GM18909 (cell line): ENCODE measurements around the gene KCNT2.

Source experiments
- ATAC-seq: cut with Tn5 transposase; IDR thresholded peaks from one replicate; pipeline ENCODE4 v1.9.1; 2021; ENCODE audit warnings: mild to moderate bottlenecking; ENCODE audit not compliant: unreplicated experiment, poor library complexity

KCNT2 gene

GRCh38 chr1:196366817-196367495 is 241.3 kb downstream of the KCNT2 start:
- ATAC-seq = no peak

DNA sequence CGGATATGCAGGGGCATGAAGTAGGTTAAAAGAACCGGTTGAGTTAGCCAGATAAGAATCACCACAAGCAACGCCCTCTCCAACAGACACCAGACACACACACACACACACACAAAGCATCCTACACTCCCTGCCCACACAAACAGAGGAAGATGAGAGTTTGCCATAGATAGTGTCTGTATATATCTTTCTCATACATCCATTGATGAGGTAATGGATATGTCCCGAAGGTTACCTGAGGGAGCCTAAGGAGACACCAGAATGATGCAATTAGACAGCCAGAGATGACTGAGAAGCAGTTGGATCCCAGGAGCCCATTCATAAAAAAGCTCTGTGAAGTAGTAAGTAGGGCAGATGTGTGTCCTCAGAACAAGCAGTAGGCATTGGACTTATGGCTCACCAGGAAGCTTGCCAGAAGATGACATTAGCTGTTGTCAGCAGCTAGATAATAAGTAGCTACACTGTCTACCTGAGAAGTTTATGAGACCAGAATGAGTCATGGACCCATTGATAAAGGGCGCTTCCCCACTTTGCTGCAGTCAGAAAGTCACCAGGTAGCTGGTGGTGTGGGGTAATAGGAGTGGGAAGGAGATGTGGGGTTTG is 247.0 kb downstream of the KCNT2 start:
- ATAC-seq = no peak

DNA sequence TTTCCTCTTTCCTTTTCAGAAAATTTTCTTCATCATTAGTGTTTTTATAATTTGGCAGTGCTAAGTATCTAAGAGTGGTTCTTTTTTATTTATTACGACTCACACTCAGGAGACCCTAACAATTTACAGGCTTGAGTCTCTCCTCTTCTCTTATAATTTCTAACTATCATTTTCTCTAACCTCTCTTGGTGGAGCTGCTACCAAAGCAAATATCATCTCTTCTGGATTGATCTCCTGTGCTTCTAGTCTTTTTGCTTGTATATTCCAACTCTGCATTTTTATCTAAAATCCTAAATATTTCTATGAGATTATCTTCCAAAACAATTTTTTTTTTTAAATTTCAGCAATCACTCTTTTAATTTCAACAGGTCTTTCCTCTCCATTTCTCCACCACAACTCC is 250.3 kb downstream of the KCNT2 start:
- ATAC-seq = no peak

- no peak for ATAC-seq
Measured at GRCh38 chr1:196355206-196355786, 252.9 kb downstream of the KCNT2 start.

DNA sequence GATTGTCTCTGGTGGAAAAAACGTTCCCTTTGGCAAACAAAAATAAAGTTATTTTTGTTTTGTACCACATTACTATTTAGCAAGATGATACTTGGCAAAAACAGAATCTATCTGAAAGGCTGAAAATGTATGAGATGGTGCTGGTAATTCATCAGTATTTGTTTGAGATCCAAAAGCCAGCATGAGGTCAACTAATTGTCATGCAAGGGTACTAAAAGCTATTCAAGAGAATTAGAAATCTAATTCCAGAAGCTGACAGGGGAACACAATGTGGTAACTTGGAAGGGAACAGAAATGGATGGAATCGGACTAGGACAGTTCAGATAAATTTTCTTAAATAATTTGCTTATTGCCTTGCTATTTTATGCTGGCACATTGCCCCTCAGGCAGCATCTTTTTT is 263.8 kb downstream of the KCNT2 start:
- no peak for ATAC-seq

- no peak for ATAC-seq
Measured at GRCh38 chr1:196324345-196324744, 283.9 kb downstream of the KCNT2 start.

DNA sequence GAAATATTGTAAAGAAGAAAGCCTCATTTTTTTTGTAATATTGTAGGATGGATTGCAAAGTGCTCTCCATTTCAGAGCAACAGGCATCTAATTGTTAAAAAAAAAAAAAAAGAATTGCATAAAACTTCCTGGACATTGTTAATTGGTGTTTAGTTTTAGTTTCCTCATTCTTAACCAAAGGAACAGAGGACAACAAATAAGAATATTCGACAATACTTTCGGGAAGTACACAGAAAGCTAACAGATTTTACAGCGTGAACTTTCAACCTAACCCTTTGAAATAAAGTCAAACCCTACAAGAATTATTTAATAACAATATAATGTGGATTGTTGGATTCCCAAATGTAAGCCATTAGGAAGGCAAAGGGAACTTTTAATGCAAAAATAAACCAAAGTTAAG is 284.4 kb downstream of the KCNT2 start:
- no peak for ATAC-seq

- no peak for ATAC-seq
Measured at GRCh38 chr1:196319301-196319700, 288.9 kb downstream of the KCNT2 start.

DNA sequence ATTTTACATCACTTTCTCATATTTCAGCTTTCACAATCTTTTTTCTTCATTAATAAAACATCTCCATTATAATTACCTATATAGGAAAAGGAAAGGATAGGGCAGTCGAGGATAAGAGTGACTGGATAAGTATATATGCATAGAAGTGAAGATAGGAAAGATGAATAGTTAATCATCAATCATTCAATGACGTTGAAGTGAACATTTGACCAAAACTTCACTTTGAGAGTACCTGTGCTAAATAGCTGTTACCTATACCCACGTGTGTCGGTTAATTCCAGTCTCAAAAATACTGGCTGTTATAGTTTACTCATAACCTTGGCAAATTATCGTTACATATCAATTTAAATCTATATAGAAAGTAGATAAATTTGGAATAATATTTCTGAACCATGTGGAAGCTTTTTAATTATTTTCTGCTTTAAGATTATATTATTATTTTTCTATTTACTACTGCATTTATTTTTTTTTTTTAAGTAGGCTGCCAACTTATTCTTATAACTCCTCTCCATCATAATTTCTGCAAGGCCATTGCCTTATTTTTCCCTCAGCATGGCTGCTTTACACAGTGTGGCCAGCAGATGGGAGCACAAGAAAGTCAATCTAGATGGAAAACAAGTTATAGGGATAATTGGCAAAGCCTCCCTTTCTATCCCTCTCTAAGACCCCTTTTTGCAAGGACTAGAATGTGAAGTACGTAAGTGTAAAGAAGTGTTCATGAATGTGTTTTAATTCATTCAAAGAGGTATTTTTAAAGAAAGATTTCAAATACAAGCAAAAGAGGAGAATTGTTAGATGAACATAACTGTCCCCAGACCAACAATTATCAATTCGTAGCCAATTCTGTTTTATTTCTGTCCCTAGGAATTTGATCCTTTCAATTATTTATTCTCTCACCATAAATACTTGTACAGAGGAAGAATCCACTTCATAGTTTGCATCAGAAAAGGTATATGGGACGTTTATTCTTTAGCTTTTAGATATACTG is 290.4 kb downstream of the KCNT2 start:
- no peak for ATAC-seq

- ATAC-seq = no peak
Measured at GRCh38 chr1:196312739-196313138, 295.5 kb downstream of the KCNT2 start.

DNA sequence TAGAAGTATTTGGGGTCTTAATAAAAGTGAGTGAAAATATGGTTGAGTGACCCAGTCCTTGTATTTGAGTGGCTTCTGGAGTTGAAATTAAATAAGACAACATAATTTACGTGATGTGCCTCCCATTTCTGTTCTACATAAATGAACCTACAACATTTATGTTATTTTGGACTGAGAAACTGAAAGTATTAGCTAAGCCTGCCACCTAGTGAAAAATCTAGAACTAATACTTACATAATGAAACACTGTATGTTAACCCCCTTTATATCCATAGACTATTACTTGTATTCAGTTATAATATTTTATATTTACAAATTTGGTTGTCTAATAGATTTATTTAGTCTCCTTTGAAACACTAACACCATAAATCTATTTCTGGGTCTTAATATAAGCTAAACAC is 298.9 kb downstream of the KCNT2 start:
- peak; percentile 59 for ATAC-seq

DNA sequence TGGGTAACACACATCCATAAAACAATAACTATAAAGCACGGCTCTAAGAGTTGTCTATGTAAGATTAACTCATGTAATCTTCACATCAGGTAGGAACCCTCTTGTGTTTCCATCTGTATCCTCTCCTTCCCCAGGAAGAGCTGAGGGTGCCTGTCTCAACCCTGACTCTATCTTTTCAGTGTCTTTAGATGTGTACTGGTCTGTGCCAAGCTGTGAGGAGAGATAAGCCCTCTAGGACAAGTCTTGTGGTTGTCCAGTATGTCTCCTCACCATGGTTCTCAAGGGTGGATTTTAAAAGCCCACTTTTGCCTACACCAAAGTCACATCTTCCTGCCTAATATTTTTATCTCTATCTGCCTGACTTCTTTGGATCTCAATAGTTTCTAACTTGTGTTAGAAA is 300.1 kb downstream of the KCNT2 start:
- no peak for ATAC-seq

- no peak for ATAC-seq
Measured at GRCh38 chr1:196306421-196306820, 301.8 kb downstream of the KCNT2 start.

DNA sequence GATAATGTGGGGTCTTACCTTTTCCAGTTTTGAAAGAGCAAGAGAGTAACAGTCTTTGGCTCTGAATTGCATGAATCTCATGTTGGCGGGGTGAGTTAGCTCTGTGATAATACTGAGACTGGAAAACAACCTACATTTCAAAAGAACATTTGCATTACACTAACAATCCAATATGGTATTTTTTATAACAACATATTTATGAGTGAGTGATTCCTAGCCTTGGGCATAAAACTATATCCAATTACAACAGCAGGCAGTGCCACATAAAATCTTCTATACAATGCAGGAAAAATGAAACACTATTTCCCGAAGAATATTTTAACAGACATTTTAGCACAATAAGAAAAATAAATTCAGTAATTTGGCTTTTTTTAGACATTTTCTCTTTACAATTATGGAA is 303.0 kb downstream of the KCNT2 start:
- ATAC-seq = no peak

GRCh38 chr1:196302981-196303380 is 305.3 kb downstream of the KCNT2 start:
- ATAC-seq = no peak

DNA sequence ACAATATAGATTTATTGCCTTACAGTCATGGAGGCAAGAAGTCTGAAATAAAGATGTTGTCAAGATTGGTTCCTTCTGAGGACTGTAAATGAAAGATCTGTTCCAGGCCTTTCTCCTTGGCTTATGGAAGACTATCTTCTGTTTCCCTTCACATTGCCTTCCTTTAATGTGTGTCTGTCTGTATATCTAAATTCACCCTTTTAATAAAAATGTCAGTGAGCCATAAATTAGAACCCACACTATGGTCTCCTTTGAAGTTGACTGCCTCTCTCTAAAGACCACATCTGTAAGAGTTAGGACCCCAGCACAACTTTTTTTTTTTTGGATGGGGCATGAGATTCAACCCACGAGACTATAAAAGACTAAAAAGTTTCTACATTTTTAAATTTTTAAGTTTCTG is 305.8 kb downstream of the KCNT2 start:
- no peak for ATAC-seq

DNA sequence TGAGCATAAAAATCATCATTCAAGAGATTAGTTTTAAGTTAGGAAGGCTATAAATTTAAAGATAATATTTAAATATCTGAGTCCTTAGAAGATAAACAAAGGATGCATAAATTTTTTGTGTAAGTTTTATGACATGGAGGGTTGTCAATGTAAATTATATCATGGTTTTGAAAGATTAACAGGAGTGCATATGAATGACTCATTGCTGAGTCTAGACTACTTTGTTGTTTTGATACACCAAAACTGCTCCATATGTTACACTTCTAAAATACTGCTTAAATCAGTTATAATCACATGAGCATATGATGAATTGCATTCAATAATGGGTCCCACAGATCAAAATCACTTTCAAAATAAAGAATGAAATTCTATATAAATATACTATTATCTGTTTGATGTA is 312.5 kb downstream of the KCNT2 start:
- no peak for ATAC-seq

DNA sequence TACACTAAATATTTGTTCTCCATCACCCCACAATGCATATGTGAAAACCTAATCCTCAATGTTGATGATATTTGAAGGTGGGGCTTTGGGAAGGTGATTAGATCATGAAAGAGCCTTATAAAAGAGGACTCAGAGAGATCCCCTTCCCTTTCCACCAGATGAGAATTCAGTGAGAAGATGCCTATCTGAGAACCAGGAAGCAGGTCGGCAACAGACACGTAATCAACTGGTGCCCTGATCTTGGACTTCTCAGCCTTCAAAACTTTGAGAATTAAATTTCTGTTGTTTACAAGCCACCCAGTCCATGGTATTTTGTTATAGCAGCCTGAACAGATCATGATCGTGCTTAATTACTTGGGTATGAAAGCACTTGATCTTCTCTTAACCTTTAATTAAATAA is 329.4 kb downstream of the KCNT2 start:
- ATAC-seq = no peak

- no peak for ATAC-seq
Measured at GRCh38 chr1:196277860-196278259, 330.4 kb downstream of the KCNT2 start.

- ATAC-seq = no peak
Measured at GRCh38 chr1:196271212-196271947, 336.9 kb downstream of the KCNT2 start.
